HG02763 (cell line): Measurements from ENCODE around the gene TRIML2.

Experiments used
- ATAC-seq: cut with Tn5 transposase; IDR thresholded peaks from one replicate; pipeline ENCODE4 v1.9.1; 2021; ENCODE audit warnings: mild to moderate bottlenecking, moderate library complexity; ENCODE audit not compliant: unreplicated experiment

The TRIML2 gene, protein sequence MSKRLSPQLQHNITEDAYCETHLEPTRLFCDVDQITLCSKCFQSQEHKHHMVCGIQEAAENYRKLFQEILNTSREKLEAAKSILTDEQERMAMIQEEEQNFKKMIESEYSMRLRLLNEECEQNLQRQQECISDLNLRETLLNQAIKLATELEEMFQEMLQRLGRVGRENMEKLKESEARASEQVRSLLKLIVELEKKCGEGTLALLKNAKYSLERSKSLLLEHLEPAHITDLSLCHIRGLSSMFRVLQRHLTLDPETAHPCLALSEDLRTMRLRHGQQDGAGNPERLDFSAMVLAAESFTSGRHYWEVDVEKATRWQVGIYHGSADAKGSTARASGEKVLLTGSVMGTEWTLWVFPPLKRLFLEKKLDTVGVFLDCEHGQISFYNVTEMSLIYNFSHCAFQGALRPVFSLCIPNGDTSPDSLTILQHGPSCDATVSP

DNA sequence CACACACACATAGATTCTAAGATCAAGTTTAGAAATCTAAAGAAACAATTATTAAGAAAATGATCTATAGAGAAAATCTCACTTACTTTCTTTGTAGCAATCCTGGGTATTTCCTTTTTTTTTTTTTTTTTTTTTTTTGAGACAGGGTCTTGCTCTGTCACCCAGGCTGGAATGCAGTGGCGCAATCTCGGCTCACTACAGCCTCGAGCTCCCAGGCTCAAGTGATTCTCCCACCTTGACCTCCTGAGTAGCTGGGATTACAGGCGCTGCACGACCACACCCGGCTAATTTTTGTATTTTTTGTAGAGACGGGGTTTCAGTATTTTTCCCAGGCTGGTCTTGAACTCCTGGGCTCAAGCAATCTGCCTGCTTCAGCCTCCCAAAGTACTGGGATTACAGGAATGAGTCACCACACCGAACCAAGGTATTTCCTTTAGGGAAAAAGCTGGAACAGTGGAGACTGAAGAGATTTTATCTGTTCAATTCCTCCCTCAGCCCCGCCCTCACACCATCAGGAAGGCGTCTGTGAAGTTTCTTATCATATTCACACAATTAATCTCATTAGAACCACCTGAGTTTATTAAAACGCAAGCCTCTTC lies at the start of gene TRIML2:
Gene TRIML2 (minus strand): TSS at position 447 of the 599 bp plus-strand sequence. CDS start 4,235 bp downstream, outside the sequence.
- ATAC-seq = no peak

DNA sequence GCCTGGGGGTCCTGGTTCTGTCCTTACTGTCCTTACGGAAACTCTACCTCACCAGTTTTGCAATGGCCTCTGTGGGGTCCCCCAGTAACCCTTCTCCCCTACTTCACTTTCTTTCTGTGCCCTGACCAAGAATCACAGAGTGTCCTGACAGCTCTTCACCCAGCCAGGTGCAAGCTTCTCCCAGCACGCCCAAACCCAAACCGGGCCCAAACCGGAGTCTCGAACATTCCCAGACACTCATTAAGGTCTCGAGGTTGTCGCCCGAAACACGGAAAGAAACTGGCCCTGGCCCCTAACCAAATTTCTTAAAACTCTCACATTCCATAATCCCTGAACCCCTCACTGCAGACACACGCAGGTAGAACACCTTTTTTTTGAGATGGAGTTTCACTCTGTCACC lies 48.9 kb upstream of the TRIML2 start:
- no peak for ATAC-seq

DNA sequence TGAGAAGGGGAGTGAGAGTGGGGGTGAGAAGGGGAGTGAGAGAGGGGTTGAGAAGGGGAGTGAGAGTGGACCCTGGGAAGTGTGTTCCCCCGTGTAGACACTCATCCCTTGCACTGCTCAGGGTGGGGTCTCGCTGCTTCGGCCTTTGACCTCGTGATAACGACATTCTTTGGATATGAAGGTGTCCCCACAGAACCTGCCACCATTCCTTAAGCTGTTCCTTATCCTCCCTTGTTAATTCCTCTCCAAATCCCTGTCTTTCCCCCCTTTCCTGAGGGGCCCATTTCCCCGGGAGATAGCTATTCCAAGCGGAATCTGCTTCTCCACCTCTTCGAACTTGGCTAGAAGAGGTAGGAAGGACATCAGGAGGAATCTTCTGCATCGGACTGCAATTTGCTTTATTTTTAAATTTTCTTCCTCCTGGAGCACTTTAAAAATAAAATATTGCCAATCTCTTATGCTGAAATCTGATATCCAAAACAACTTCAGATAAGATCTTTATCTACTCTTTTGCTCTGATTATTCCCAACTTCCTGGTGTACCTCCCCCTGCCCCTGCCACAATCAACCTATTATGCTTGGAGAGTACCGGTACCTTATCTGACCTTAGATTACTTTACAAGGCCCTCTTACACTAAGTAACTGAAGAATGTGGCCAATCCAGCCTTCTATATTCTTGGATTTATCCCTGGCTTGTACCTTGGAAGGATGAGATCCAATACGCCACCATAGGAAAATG lies 45.4 kb upstream of the TRIML2 start:
- ATAC-seq = no peak

DNA sequence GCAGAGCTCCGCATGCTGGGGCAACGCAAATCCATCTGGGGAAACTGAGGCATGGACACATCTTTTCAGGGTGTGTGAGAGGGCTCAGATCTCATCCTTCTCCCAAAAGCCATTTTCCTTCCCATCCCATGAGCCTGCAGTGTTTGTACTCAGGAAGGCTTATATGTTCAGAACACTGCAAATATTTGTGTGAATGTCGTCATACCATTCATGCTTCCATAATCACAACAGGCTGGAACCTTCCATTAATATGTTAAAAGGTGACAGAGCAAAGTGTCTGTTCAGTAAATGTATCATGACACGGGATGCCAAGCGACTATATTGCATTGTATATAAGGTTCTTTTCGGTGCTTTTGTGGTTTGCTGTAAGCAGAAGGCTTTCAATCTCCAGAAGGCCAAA lies 38.4 kb upstream of the TRIML2 start:
- no peak for ATAC-seq

DNA sequence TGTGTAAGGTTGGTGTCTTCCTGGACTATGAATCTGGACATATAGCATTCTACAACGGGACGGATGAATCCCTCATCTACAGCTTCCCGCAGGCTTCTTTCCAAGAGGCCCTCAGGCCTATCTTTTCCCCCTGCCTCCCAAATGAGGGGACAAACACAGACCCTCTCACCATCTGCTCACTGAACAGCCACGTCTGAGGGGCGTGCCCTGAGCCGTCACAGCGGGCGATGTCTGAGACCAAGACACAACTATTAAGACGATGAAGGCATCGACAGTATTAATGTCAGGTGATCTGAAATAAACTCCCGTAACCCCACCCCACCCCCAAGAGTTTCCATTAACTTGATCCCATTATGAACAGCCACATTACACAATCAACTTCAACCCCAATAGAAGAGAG lies 37.8 kb upstream of the TRIML2 start:
- no peak for ATAC-seq

DNA sequence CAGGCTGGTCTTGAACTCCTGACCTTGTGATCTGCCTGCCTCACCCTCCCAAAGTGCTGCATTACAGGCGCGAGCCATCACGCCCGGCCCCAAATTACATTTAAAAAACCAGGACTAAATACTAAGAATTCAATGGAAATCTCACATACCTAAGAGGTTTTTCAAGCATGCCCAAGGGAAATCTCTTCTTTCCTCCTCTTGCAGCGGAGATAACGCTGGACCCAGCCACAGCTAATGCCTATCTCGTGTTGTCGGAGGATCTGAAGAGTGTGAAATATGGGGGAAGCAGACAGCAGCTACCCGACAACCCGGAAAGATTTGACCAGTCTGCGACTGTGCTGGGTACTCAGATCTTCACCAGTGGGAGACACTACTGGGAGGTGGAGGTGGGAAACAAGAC lies 37.2 kb upstream of the TRIML2 start:
- no peak for ATAC-seq

DNA sequence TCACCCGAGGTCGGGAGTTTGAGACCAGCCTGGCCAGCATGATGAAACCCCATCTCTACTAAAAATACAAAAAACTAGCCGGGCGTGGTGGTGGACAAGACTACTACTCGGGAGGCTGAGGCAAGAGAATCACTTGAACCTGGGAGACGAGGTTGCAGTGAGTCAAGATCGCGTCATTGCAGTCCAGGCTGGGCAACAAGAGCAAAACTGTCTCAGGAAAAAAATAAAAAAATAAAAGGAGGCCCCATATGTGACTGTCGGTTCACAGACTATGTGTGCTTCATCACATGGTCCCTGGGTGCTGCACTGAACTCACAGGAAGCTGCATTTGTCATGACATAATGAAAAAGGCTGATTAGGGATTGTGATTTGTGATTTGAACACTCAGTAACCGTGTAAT lies 36.2 kb upstream of the TRIML2 start:
- ATAC-seq = no peak

DNA sequence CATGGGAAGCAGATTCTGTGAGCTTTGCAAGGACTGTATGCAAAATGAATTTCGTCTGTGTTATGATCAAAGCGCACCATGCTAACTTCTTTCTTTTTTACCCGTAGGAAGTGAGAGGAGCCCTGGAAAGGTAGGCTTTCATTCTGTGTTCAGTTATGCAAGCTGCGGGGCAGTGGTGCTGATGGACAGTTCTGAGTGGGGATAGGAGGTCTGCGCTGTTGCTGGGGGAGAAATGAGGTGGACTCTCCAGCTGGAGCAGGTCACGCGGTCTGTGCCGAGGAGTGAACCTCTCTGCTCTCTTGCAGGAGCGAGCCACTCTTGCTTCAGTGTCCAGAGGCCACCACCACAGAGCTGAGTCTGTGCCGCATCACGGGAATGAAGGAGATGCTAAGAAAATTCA lies 34.3 kb upstream of the TRIML2 start:
- no peak for ATAC-seq

DNA sequence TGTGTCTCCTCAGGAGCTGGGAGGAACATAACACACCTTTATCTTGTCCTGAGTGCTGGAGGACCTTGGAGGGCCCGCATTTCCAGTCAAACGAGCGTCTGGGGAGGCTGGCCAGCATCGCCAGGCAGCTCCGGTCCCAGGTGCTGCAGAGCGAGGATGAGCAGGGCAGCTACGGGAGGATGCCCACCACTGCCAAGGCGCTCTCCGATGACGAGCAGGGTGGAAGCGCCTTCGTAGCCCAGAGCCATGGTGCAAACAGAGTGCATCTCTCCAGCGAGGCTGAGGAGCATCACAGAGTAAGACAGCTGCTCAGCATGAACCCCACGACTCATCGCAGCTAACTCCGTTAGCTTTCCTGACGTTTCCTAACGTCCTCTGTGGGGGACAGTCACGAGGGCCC lies 30.3 kb upstream of the TRIML2 start:
- no peak for ATAC-seq

DNA sequence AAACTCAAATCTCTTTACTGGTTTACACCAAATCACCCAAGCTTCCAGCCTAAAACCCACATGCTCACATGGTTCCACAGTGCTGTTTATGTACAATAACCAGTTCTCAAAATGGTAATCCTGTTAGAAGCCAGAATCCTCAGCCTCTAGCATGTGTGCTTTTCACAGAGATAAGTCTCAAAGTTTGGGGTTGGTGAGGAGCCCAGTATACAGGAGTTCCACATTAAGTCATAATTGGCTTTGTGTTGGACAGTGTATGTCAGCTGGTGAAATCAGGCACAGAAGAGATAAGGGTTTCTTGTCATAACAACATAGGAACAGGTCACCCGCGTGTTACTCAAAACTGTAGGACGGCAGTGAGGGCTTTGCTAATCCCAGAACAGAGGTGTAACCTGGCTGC lies 29.7 kb upstream of the TRIML2 start, which contains the start of gene TRIML1:
Gene TRIML1 (plus strand): TSS at position 301 of the 400 bp plus-strand sequence. CDS start 118 bp downstream, outside the sequence.
- no peak for ATAC-seq

DNA sequence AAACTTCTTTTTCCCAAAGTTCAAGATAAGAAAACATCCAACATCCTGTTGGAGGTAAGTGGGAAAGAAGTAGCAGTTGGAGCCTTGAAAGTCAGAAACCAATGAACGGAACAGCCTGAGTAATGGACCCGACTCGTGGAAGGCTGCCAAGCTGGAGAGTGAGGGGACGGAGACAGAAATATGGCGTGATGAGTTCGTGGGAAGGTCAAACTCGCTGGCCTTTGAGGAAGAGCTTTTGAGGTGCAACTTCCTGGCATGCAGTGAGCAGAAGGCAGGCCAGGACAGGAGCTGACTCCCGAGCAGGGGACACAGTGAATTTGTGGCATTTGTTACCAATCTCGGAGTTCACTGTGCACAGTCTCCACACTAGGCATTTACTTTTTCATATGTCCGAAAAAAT lies 28.8 kb upstream of the TRIML2 start:
- no peak for ATAC-seq

DNA sequence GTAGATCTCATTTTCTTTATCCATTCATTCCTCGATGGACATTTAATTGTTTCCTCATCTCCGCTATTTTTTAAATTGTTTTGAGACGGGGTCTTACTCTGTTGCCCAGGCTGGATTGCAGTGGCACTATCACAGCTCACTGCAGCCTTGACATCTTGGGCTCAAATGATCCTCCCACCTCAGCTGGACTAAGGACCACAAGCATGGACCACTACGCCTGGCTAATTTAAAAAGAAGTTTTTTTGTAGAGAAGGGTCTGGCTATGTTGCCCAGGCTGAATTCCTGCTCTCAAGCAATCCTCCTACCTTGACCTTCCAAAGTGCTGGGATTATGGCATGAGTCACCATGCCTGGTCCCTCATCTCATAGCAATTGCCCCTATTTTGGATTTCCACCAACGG lies 22.8 kb upstream of the TRIML2 start:
- no peak for ATAC-seq

DNA sequence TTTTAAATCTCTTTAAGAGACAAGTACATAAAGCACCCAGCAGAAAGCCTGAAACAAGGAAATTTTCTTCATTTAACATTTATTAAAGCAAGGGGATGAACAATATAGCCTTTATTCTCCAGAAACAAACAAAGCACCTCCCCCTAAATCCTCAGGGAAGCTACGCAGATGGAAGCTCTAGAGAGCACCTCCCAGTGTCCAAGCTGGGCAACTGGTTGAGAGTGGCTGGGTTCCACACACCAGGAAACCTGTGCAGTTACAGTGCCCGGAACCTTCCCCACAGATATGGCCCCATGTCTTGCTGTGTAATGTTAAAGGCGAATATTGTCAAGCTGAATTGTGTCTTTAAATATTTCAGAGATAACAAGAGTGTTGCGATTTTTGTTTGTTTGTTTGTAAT lies 21.0 kb upstream of the TRIML2 start:
- ATAC-seq = no peak

DNA sequence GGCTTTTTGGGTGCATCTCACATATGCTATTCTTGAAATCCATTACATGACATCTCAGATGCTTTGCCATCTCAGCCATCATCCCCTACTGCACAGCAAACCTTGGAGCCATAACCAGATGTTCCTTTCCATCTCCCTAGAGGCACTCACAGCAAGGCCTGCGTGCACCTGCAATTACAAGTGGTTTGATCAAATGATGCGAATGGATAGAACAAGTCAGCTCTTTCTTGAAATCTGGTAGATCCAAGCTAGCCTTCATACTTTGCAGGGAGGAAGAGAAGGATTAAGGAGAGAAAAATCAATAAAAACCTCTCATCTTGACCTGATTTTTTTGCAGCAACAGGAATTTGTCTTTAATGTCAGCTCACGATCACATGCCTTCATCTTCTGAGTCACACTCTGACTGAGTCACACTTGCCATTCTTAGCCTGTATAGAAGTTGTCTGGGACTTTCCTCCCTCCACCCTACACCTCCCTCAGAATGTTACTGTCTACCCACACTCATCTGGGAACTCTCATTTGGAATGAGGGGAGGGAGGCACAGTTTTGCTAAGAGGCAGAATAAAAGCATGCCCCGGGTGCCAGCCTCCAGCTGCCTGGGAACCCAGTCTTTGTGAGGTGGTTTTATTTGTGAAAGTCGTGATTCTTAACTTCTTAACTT lies 17.9 kb upstream of the TRIML2 start:
- ATAC-seq = no peak

DNA sequence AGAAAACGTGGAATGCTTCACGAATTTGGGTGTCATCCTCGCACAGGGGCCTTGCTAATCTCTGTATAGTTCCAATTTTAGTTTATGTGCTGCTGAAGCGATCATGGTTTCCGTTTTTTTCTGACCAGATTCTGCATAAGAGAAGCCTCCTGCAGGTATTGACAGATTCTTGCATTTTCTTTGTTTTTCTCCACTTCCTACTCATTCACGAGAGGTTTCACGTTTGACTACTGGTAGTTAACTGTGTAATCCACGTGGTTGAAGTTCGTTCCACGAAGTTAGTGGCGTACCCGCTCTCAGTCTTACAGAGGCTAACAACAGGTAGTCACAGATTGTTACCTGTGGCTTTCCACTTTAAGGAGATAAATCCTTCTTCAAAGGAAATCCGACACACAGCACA lies 12.1 kb upstream of the TRIML2 start:
- no peak for ATAC-seq

DNA sequence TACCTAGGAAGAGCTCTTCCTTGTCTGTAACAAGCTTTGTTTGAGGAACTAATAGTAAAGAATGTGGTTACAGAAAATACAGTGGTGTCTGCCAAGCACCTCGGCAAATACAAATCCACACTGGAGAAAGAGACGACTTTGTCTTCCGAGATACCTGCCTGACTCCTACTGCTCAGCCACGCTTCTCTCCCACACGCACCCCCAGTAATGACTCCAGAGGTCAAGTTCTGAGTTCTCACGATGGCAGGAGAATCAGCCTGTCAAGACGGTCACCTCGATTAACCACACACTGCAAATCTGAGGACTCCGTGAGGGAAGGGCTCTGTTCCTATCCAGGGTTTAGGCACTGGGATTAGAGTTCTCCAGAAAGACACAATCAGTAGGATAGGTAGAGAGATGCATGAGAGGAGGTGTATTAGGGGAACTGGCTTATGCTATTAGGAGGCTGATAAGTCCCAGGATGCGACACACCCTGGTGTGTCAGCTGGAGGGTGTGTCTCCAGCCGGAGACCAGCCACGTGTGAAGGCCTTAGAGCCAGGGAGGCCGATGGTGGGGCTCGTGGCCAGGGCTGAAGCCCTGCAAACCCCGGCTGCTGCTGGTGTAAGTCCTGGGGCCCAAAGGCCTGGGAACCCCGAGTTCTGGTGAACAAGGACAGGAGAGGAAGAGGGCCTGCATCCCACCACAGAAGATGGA lies 8.4 kb upstream of the TRIML2 start:
- no peak for ATAC-seq

DNA sequence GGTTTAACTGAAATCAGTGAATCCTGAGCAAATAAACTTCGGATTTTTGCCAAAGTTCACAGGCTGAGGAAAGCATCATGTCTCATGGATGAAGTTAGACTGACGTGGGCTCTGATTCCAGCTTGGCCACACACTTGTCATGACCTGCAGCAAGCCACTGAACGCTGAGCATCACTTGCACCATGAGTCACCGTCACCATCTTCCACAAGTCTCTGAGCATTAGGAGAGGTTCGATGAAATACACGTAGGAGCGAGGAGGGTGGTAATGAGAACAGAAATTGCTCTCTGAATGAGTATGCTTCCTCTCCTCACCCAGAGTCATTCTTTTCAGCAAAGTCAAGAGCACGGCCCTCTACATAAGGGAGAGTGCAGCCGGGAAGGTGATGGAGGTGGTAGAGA lies 3.8 kb upstream of the TRIML2 start:
- ATAC-seq = no peak

DNA sequence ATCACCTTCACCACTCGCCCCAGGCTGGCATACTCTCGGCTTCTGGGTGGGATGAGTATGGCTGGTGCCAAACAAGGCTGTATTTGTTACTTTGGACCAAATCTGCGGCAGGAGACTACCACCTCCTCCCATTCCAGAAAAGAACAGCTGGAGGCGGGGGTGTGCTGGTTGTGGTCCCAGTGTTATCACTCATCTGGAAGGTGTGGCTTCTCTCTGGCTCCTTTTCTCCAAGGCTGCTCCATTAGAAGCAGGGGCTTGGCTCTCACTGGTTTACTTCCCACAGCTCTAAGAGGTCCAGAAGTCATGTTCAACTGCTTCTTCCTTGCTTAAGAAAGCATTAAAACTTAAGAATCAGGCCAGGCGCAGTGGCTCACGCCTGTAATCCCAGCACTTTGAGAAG lies 2.6 kb upstream of the TRIML2 start:
- no peak for ATAC-seq

DNA sequence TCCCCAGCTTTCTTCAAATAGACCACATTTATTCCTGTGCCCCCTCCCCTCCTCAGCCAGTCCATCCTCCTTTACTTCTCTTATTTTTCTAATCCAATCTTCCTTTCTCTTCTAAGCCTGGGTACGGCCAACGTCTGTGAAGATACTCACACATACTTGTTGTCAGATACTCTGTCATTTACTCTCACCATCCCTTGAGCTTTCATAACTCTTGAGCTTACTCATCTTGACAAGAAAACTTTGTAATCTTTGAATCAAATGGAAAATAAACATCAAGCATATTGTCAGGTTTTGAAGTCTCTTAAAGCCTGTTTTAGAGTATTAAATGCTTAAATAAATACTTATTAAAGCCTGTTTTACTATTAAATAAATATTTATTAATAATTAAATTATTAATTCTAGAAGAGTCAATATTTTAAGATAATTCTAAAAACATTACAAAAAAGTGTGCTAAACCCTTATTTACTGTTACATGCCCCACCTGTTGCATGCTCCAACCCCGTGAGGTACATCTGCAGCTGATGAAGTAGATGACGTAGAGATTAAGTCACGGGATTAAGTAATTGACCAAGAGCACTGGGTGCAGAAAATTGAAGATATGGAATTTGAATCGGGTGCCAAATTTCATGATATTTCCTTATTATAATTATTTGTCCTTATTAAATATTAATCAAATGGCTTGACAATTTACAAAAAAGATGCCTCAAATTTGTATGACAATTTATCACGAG lies 1.5 kb upstream of the TRIML2 start:
- ATAC-seq = no peak

DNA sequence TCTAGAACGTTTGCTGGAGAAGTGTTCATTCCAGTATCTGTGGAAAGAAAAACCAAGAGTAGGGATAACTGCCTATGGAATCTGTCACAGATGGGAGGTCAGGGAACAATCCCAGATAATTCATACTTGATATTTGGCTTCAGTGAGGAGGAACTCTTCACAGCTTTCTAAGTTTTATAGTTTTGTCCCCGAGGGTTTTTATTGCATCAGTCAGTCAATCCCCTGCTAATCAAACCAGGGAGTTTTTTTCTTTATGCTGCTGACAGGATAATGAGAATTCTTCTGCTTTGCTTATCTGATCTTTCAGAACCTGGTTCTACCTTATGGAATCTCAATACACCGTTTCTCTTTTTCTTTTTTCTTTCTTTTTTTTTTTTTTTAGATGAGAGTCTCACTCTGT lies 633 bp upstream of the TRIML2 start:
- no peak for ATAC-seq
